HG02885 (cell line): ENCODE data around the gene ANKS6.
A peak's percentile ranks its signal among the peaks of the same experiment; 100 is the strongest.

Experiments used
- ATAC-seq: cut with Tn5 transposase; IDR thresholded peaks from one replicate; pipeline ENCODE4 v1.9.1; 2021; ENCODE audit warnings: mild to moderate bottlenecking; ENCODE audit not compliant: unreplicated experiment, poor library complexity

Gene ANKS6

DNA sequence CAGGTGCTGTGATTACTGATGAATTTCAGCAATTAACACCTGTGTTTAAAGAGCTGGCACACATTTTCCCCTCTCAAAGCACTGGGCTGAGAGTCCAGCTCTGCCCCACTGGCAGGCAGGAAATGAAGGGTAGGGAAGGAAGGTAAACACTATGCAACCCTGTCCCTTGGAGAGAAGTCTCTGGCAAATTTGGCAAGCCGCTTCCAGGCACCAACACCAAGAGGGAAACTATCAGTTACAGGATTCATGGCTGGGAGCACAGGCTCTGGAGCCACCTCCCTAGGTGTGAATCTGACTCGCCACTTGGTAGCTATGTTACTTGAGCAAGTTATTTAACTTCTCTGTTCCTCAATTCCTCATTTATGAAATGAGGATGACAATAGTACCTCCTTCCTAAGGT, 3.3 kb downstream of the ANKS6 start:
- ATAC-seq, result no peak

DNA sequence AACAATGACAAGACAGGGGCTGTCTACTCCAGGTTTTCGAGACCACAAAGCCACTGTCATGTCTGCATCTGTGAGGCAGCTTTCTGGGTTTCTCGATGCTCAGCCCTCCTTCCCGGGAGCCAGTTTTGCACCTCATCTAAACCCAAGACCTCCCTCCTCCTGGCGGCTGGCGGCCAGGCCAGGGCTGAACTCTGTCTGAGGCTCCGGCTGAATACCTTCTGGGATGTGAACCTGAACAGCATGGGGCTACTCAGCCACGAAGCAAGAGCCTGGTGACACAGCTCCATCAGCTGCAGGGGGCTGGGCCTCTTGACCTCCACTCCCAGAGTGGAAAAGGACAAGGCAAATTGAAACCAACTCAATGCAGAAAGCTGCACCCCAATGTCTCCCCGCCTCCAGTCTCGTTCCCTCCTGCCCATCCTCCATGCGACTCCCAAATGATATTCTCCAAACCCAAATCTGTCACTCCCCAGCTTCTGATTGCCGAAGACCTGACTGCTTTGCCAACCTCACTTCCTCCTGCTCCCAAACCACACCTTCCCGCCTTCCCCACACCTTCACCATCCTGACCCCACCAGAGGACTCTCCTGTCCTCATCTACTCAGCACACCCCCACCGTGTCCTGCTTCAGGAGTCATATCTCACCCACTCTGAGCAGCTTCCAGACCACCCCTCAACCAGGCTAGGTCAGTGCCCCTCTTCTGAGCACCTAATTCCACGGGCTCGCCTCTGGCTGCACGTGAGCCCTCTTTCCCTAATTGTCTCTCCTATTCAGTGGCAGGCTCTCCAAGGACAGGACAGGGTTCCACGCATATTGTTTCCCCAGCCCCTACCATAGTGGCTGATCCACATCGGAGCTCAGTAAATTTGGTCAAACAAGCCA, 4.5 kb downstream of the ANKS6 start:
- no peak for ATAC-seq

DNA sequence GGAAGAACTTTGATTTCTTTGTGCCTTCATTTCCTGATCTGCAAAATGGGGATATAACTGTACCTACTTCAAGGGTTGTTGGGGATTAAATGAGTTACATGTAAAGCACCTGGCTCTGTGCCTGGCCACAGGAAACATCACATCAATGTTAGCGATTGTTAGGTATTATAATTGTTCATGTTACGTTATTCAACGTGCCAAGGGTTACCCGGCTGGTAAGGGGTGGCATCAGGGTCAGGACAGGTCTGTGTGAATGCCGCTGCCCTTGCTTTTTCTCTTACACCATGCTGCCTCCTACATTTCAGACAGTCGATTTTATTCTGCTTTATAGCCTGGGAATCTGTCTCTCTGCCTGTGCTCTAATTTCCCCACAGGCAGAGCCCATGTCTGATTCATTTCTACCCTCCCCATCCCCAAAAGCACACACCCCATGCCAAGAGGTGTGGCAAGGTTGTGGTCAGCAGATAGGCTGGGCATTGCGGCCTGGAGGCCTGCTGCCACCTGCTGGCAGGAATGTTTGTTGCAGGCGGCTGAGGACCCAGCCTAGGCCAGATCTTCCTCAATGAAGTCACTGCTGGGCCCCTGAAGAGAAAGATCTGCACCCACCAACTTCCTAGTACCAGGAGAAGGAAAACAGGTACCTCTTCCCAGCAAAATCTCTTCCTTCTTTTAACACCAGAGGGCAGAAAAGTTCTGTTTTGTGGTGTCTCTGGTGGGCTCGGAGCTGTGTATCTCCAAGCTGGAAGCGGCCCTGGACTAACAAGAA, 5.3 kb downstream of the ANKS6 start:
- peak; percentile 69 for ATAC-seq

DNA sequence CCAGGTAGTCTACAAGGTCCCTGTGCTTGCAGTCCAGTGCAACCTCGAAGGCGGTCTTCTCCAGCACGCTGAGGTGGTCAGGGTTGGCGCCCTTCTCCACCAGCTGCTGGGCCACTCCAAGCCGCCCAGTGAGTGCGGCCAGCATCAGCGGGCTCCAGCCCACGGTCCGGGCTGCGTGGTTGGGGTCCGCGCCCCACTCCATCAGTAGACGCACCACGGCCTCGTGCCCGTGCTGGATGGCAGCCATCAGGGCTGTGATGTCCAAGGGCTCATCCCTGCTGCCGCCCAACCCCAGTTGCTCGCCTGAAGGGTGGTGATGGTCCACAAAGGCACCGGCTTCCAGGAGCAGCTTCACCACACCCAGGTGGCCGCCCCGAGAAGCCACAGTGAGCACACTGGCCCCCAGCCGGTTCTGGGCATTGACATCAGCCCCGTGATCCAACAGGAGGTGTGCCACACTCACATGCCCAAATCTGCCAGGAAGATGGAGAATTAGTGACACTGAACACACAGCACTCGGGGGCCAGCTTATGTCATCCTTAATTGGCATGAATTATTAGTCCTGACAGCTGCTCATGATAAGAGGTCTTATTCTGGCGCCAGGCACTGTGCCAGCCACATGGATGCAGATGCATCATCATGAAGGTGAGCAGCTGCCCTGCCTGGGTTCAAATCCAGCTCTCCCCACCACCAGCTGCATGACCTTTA, 6.1 kb downstream of the ANKS6 start:
- no peak for ATAC-seq

DNA sequence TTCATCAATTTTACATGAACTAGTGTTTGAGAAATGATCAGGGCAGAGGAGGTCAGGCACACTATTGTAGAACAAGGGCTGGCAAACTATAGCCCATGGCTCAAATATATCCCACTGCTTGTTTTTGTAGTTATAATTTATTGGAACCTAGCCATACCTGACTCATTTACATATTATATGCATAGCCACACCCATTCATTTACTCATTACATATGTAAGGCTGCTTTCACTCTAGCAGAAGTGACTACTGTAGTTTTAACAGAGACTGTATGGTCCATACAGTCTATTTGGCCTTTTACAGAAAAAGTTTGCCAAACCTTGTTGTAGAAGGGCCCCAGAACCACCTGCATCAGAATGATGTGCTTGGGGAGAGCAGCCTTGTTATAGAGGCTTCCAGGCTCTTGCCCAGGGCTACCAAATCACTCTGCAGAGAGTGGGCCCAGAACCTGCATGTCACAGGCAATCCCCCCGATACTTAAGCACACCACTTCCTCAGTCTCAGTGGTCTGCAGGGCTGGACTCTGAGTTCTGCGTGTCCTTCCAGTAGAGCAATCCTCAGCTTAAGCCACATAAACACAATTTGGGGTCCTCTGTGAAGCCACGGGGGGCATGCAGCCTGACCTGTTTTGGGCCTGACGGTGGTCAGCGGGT, 6.7 kb downstream of the ANKS6 start:
- ATAC-seq, result no peak

DNA sequence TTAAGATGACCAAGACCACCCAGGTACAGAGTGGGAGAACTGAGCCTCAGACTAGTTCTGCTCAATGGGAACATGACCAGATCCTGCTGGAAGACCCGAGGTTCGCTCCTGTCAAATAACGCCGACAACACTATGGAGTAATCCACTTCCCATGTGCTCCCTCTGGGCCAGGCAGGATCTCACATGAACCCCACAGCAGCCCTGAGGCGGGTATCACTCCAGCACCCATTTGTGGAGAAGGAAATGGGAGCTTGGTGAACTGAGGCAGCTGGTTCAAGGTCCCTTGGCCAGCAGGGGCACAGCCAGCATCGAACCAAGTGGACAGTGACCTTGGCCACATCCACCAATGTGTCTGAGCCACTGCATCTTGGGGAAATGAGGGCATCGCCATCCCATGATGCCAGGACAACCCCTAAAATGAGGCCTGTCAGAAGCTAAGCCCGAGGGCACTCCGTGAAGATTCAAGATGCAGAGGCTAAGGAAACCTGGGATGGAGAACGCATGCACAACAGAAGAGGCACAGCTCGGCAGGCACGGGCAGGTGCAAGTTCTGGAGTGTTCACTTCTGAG, 8.5 kb downstream of the ANKS6 start:
- no peak for ATAC-seq

DNA sequence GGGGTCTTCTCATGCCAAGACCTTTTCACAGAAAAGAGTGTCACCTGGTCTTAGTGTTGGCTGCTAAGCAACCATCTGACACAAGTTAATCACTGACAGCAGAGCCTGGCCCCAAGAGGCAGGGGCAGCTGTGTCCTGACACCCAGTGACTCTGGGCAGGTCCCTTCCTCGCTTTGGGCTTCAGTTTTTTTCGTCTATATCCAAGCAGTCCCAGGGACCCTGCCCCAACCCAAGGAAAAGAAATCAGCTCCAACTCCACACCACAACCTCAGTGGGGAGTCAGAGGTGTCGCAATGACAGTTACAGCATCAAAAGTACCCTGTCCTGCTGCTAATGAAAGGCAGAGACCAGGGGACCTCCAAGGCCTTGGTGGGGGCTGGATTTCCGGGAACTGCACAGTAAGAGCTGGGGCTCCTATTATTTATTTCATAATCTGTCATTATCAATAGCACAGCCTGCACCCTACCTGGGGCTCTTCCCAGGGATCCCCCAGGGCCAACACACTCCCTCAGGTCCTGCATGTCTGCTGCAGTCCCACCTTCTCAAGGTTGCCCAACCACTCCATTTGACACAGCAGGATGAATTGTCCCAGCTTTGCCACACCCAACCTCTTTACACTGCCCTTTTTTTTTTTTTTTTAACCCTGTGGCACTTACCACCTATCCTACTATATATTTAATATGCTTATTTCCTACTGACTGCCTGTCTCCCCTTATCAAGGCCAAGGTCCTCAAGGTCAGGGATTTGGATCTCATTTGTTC, 9.4 kb downstream of the ANKS6 start:
- ATAC-seq, result no peak

DNA sequence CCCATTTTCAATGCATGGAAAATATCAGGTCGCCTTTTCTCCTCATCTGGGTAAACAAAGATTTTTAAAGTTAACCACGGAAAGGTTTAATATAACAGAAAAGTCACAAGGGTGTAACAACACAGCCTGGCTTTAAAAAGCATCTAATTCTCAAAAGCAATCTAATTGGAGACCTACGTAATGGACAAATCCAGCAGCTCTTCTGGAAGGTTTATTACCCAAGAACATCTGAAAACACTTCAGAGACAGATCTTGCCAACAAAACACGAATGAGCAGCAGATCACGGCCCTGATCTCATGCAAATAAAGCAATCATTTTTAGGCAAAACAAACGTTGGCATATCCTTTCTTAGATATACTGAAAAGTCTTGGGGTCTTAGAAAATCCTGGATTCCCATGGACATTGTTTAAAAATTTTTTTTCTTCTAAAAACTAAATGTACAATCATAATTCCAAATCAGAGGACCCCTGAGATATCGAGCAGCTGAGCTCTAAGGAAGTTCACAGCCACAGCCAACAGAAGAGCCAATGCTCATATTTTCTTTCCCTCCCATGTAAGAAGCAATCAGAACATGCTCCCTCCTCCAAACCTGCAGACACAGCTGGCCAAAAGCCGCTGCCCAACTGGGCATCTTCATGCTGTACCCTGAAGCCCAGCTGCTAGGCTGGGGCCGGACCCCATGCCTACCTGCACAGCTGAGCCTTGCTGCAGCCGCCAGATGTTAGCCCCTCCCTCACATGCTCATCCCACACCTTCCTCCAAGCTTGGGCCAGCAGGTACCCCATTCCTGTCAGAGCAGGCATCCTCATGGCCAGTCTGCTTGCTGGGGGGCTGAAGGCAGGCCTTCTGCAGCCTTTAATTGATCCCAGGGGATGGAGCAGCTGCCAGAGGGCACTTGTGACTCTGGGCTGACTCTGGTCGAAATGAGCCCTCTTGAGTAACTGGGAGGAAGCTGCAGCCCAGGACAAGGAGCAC, 11.2 kb downstream of the ANKS6 start:
- no peak for ATAC-seq

DNA sequence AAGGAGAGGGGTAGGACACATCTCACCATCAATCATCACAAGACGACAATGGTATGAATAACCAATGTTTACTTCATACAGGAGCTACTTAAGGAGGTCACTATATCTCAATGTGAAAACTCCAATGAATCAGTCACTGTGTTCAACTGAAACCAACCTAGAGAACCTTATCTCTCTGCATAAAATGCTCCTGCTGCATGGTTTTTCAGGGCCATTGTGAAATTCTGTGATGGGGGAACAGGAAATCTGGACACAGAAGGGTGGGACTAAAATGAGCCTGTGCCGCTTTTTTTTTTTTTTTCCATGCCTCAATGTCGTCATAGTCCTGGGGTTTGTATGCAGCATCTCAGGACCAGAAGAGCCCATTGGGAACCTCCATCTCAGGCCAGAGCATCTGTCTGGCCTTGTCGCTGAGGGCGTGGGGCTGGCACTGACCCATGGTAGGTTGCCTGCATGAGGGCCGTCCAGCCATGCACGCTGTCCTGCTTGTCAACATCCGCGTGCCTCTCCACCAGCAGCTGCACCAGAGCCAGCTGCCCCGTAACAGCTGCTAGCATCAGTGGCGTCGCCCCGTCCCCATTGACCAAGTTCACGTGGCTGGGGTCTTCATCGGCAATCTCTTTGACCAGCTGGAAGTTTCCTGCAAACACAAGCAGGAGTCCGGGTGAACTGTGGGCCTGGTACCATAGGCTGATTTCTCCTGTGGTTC, 12.7 kb downstream of the ANKS6 start:
- no peak for ATAC-seq

DNA sequence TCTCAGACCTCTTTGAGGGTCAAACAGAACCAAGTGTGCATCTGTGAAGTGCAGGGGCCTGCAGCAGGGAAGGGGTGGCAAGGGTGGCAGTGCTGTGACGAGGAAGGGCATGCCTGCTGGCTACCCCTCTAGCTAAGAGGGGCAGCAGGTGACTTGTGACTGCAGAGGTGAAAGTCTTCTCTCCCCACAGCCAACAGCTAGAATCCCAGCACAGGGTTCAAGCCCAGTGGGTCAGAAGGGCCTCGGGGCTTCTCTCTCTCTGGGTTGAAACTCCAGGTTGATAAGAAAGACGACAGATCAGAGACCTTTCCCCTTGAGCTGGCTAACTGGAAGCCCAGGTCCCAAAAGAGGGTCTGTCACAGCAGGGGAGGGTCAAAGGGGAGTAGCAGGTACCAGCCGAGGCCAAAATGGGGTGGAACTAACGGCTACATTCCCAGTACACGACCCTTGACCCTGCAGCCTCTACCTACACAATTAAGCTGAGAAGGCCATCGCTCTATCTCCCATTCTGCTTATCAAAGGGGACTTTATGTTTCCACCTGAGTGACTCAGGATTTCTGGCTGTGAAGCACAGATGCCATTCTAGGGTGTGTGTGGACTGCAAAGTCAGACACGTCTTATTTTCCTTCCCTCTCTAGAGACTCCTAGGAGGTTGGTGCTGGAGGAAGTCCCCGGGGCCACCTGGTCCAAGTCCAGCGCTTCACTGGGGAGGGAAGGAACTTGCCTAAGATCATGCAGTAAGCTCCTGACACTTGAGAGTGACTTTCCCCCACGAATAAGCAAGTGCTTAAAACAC, 14.6 kb downstream of the ANKS6 start:
- no peak for ATAC-seq

DNA sequence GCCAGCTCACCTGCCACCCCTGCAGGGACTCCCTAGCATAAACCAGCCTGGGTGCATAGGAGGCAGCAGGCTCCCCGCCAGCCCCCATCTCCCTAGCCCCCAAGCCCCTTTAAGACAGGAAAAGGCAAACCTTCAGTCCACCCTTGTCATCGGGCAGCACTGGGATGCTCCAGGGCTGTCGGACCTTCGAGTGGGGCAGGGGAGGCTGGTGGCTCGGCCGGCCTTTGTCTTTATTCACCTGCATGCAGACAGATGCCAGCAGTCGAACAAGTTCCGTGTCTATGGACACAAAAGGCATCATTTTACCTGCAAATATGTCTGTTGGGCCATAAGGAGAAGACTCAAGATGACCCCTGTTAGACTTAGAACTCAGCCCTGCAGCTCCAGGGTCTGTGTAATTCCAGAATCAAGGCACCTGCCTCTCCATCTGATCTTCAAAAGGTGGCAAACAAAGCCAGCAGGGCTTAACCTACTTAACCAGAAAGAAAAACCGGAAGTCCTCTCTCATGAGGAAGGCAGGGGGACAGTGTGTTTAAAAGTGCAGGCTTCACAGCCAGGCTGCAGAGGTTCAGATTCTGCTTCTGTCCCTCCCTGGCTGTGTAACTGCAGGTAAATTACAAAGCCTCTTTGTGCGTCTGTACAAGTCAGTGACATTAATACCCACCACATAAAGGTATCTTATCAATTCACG, 16.2 kb downstream of the ANKS6 start:
- no peak for ATAC-seq

DNA sequence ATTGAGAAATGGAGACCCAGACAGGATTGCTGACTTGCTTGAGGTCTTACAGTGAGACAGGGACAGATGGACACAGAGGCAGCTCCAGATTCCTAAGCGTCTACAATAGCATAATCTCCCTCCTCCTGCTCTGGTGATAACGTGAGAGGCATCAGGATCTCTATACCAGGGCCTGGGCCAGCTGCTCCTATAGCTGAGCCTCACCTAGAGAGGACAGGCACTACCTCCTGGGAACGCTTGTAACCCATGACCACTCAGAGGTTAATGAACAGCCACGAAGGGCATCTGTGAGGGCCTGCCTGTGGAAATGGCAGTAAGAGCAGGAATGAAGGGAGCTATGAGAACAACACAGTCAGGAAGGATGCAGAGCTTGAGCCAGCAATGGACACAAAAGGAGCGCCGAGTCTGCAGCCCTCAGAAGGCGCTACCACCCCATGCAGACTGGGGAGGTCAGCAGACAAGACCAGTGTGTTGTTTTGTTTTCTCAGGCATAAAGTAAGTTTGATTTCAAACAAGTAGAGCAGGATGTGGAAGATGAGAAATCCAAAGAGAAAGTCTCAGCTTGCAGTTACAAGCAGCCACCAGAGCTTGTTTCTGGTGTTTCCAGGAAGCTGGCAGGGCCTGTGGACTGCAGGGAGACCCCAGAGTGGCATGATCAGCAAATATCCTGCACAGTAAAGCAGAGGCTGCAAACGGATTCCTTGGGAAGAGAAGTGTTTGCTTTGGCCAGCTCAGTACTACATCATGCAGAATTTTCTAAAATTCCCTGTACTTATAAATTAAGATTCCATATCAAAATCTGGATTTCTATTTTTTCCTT, 17.4 kb downstream of the ANKS6 start:
- ATAC-seq, result no peak

DNA sequence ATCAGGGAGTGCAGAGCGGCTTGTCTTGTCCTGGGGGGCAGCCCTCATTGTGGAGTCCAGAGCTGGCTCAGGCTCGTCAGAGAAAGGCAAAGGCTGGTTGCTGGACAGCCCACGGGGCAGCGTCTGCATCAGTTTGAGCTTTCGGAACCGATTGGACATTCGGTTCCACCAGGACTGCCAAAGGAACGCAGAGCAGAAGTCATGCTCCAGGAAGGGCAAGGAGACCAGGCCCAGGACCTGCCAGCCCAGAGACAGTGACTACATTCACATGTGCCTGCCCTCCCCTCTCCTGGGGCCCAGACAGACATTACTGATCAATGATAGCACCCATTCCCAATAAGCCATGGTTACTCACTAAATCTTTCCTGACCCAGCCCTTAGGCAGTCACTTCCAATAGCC, 18.1 kb downstream of the ANKS6 start:
- ATAC-seq, result no peak

DNA sequence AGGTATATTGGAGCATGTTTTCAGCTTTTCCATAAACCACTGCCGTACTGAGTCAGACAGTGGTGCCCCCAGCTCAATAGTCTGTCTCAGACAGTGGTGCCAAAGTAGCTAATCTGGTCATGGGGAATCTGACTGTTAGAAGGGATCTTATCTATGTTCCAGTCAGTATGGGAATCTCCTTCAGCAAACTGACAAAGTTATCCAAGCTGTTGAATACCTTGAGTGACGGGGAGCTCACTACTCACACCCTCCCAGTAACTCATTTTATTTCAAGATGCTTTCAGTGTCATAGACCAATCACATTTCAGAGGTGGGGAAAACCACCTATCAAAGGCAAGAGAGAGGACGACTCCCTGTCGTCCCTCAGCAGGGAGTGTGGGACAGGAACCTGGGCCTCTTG, 18.7 kb downstream of the ANKS6 start:
- no peak for ATAC-seq

DNA sequence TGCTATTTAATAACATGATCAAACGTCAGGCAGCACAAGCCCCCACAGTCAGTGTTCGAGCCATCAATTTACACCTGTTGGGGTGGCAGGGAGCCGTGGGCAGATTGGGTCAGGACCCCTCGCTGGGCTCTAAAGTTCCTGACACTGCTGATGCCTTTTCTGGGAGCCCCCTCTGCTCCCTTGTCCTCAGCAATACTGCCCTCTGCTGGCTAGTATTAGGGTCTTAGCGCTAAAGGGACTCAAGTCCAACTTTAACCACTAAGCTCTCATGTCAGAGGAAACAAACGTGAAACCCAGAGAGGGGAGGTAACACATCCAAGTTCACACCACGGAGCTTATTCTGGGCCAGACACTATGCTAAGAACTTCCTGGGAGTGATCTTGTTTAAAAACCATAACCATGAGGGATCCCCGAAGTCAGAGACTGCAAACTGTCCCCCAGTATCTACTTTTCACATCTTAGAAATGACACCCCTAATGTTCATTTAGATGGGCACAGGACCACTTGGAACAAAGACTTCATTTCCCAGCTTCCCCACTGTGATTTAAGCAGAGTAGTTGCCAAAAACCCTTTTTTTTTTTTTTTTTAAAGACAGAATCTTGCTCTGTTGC, 20.4 kb downstream of the ANKS6 start:
- no peak for ATAC-seq
